ENCODE results near the gene WNT5A. TPM values are rescaled to one million over a fixed set of nuclear protein-coding genes. Genes with fewer than 3 reads are reported as not detected.

Gene WNT5A
- total and polyA plus RNA-seq, 2 donors (not counting 1 experiment from before 2014, with no cell fraction given): not detected

DNA sequence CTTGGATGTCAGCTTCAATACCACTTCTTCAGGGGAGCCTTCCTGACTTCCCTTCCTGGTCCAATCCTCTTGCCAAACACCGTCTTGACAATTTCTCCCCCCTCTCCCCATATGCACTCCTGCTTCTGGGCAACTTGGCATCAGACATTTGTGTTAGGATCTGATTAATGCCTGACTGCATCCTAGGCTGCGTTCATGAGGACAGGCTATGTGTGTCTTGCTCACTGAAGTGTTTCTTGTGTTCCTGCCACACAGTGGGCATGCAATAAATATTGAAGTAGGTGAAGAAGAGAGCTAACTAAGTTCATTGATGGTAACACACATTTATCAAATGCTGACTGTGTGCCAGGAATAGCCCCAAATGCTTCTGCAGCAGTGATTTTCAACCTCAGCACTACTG lies 36.4 kb upstream of the WNT5A start:
- WGBS (ENCODE audit: insufficient coverage): 33% methylated on average over 1 of the region's 2 CpGs

DNA sequence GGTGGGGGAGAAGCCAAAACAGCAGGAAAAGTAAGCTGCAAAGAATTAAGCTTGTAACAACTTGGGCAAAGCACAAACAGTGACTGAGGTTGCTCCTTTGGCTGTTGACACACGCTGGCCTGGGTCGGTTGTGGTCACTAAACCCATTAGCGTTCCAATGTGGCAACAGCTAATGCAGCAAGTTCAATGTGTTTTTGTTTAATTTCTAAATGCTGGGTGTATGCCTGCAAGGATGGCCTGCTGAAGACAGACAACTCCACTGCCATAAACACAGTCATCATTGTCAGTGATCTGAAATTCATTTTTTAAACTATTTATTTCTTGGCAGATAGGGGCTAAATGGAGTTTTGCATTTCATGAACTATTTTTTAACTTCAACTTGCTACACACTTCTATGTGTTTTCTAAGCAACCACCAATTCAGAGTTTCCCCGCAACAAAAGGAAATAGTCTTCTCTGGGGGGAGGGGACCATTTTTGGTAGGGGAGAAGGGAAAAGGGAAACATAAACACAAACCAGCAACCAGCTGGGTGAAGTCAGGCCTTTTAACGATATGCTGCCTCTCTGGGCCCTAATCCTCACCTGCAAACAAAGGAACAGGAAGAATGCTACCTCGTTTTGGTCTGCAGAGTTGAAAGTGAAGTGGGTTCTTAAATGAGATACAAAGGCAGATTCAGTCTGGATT lies 34.8 kb upstream of the WNT5A start:
- POLR2A ChIA-PET: no interaction called here
- no peak overlapping the region for H3K4me3 Mint-ChIP-seq

More for the DNA sequence above, 36.4 kb upstream of the WNT5A start:
- no peaks in the 10 kb centered on the region for H3K9me3 Mint-ChIP-seq (ENCODE audit: insufficient read depth)
- Histone ChIP-seq H3K4me3 (ENCODE audit: control extremely low read depth in 1 of 5, extremely low read depth in 1 of 5, insufficient read depth in 1 of 5, low read depth in 2 of 5, low read length in 4 of 5) (no peak overlapping the region), H3K79me2 (ENCODE audit: control insufficient read depth, insufficient read depth, low read length) (no peaks in the 10 kb centered on the region), H2AFZ (ENCODE audit: insufficient read depth, low read depth, low read length, poor library complexity, severe bottlenecking) (no peak overlapping the region), H3K27me3 (replicated peaks in 1 of 4; ENCODE audit: control extremely low read depth in 1 of 4, control insufficient read depth in 3 of 4, insufficient read depth in 4 of 4, low read length in 3 of 4) (peaks cover 0 to 5% (median 0%) of the 10 kb centered on the region in 4 experiments), H3K4me2 (replicated peaks; ENCODE audit: low read depth, low read length, poor library complexity, severe bottlenecking) (no peak overlapping the region), H3K4me1 (ENCODE audit: control insufficient read depth in 2 of 2, insufficient read depth in 2 of 2, low read length in 2 of 2) (no peaks in the 10 kb centered on the region), H3K9ac (ENCODE audit: low read length) (no peak overlapping the region), H4K20me1 (ENCODE audit: control insufficient read depth, insufficient read depth, low read length, poor library complexity, severe bottlenecking) (no peaks in the 10 kb centered on the region), H3K36me3 (replicated peaks in 1 of 2; ENCODE audit: control extremely low read depth in 1 of 2, control insufficient read depth in 1 of 2, extremely low read depth in 1 of 2, insufficient read depth in 2 of 2, low read length in 1 of 2) (no peaks in the 10 kb centered on the region), H3K27ac (ENCODE audit: low read length in 2 of 2) (no peak overlapping the region), H3K9me3 (ENCODE audit: control extremely low read depth in 1 of 3, control insufficient read depth in 2 of 3, insufficient read depth in 1 of 3, low read length in 2 of 3) (peaks cover 0 to 7% (median 0%) of the 10 kb centered on the region in 3 donors)
- no peak for TF ChIP-seq EZH2 (IDR thresholded peaks at IDR 0.05; ENCODE audit: borderline replicate concordance, insufficient read depth, low read depth, low read length, poor library complexity, severe bottlenecking)
- TF ChIP-seq, protein P1, sequence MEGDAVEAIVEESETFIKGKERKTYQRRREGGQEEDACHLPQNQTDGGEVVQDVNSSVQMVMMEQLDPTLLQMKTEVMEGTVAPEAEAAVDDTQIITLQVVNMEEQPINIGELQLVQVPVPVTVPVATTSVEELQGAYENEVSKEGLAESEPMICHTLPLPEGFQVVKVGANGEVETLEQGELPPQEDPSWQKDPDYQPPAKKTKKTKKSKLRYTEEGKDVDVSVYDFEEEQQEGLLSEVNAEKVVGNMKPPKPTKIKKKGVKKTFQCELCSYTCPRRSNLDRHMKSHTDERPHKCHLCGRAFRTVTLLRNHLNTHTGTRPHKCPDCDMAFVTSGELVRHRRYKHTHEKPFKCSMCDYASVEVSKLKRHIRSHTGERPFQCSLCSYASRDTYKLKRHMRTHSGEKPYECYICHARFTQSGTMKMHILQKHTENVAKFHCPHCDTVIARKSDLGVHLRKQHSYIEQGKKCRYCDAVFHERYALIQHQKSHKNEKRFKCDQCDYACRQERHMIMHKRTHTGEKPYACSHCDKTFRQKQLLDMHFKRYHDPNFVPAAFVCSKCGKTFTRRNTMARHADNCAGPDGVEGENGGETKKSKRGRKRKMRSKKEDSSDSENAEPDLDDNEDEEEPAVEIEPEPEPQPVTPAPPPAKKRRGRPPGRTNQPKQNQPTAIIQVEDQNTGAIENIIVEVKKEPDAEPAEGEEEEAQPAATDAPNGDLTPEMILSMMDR (IDR thresholded peaks at IDR 0.05): no peak
- DNase-seq: no peak
- POLR2A ChIA-PET: no interaction called here
- H3K4me1 Mint-ChIP-seq: no peaks in the 10 kb centered on the region
- no peak overlapping the region for H3K27ac Mint-ChIP-seq
- intact Hi-C loops (cut with micrococcal nuclease): no loop called here
- CTCF ChIA-PET: no interaction called here
- no peaks in the 10 kb centered on the region for H3K27me3 Mint-ChIP-seq
- ATAC-seq (ENCODE audit: low read depth): no peak
- no peak overlapping the region for H3K4me3 Mint-ChIP-seq

More for the DNA sequence above, 34.8 kb upstream of the WNT5A start:
- CTCF ChIA-PET: no interaction called here
- Histone ChIP-seq H3K36me3 (replicated peaks in 1 of 2; ENCODE audit: control extremely low read depth in 1 of 2, control insufficient read depth in 1 of 2, extremely low read depth in 1 of 2, insufficient read depth in 2 of 2, low read length in 1 of 2) (no peaks in the 10 kb centered on the region), H2AFZ (ENCODE audit: insufficient read depth, low read depth, low read length, poor library complexity, severe bottlenecking) (no peak overlapping the region), H3K27me3 (replicated peaks in 1 of 4; ENCODE audit: control extremely low read depth in 1 of 4, control insufficient read depth in 3 of 4, insufficient read depth in 4 of 4, low read length in 3 of 4) (peaks cover 0 to 5% (median 0%) of the 10 kb centered on the region in 4 experiments), H3K27ac (ENCODE audit: low read length in 2 of 2) (no peak overlapping the region), H3K4me3 (ENCODE audit: control extremely low read depth in 1 of 5, extremely low read depth in 1 of 5, insufficient read depth in 1 of 5, low read depth in 2 of 5, low read length in 4 of 5) (no peak overlapping the region), H3K9ac (ENCODE audit: low read length) (no peak overlapping the region), H3K4me1 (ENCODE audit: control insufficient read depth in 2 of 2, insufficient read depth in 2 of 2, low read length in 2 of 2) (no peaks in the 10 kb centered on the region), H4K20me1 (ENCODE audit: control insufficient read depth, insufficient read depth, low read length, poor library complexity, severe bottlenecking) (no peaks in the 10 kb centered on the region), H3K79me2 (ENCODE audit: control insufficient read depth, insufficient read depth, low read length) (no peaks in the 10 kb centered on the region), H3K4me2 (replicated peaks; ENCODE audit: low read depth, low read length, poor library complexity, severe bottlenecking) (no peak overlapping the region), H3K9me3 (ENCODE audit: control extremely low read depth in 1 of 3, control insufficient read depth in 2 of 3, insufficient read depth in 1 of 3, low read length in 2 of 3) (peaks cover 0 to 7% (median 0%) of the 10 kb centered on the region in 3 donors)
- ATAC-seq (ENCODE audit: low read depth): no peak
- H3K27ac Mint-ChIP-seq: no peak overlapping the region
- WGBS (ENCODE audit: insufficient coverage): 92% methylated on average over 2 of the region's 6 CpGs
- H3K9me3 Mint-ChIP-seq (ENCODE audit: insufficient read depth): no peaks in the 10 kb centered on the region
- no peaks in the 10 kb centered on the region for H3K4me1 Mint-ChIP-seq
- intact Hi-C loops (cut with micrococcal nuclease): no loop called here
- H3K27me3 Mint-ChIP-seq: no peaks in the 10 kb centered on the region
- TF ChIP-seq EZH2 (IDR thresholded peaks at IDR 0.05; ENCODE audit: borderline replicate concordance, insufficient read depth, low read depth, low read length, poor library complexity, severe bottlenecking): no peak
- TF ChIP-seq, protein P1 (IDR thresholded peaks at IDR 0.05): no peak
- no peak for DNase-seq
